HUES48 (cell line): ENCODE data around the gene TOPAZ1.
A peak's percentile ranks its signal among the peaks of the same experiment; 100 is the strongest.

Experiments used
- H3K27ac ChIP-seq: one replicate; pipeline ENCODE4 v1.7.0; 2013; ENCODE audit warnings: low read depth, low read length, inconsistent platforms
- H3K27me3 ChIP-seq: 2 replicates; pipeline ENCODE4 v1.6.1; 2013; ENCODE audit warnings: mild to moderate bottlenecking, low read length; ENCODE audit not compliant: control insufficient read depth, insufficient read depth
- H3K36me3 ChIP-seq: 2 replicates; pipeline ENCODE4 v1.6.1; 2013; ENCODE audit warnings: low read length; ENCODE audit not compliant: control insufficient read depth, insufficient read depth
- H3K4me1 ChIP-seq: 2 replicates; pipeline ENCODE4 v1.6.1; 2013; ENCODE audit warnings: mild to moderate bottlenecking, low read length; ENCODE audit not compliant: control insufficient read depth, insufficient read depth
- H3K4me3 ChIP-seq: 2 replicates; pipeline ENCODE4 v1.5.1; 2013; ENCODE audit warnings: mild to moderate bottlenecking, low read depth, low read length
- H3K9ac ChIP-seq: 2 replicates; pipeline ENCODE4 v1.6.1; 2013; ENCODE audit warnings: mild to moderate bottlenecking, low read depth, low read length, moderate library complexity
- H3K9me3 ChIP-seq: 2 replicates; pipeline ENCODE4 v1.6.1; 2013; ENCODE audit warnings: low read length; ENCODE audit not compliant: control insufficient read depth, insufficient read depth

The TOPAZ1 gene

DNA sequence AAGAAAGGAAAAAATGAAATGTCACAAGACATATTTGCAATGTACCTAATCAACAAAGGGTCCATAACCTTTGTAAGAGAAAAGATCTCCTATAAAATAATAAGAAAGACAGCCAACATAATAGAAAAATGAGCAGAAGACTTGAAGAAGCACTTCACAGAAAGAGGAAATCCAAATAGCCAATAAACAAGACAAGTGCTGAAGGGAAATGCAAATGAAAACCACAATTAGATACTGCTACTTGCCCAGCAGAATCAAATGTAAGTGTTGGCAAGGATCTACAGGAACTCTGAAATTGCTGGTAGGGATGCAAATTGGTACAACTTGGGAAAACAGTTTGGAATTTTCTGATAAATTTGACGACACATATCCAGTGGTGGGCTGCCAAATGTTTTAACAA is 15.1 kb upstream of the TOPAZ1 start:
- Histone ChIP-seq H3K27me3 (no peaks in the 10 kb centered on the region; the same call in 1 of the 2 replicates), H3K9ac (no peak overlapping the region), H3K27ac (no peak overlapping the region), H3K4me3 (no peak overlapping the region), H3K36me3 (no peaks in the 10 kb centered on the region), H3K9me3 (no peaks in the 10 kb centered on the region), H3K4me1 (no peaks in the 10 kb centered on the region)

DNA sequence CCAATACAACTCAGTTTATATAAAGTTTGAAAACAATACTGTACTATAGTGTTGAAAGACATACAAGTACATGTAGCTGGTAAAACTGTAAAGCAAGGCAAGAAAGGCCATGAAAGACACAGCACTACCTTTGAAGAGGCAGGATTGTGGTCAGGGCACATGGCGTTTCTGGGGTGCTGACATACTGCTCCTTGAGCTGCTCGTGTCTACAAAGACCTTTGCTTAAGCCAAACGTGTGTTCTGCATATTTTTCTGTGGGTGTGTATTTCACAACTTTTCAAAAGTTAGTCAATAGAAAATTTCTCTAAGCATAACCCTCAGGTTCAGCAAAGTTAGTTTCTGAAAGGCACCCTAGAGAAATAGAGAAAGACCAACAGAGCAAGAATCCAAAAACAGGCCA is 14.1 kb upstream of the TOPAZ1 start:
- Histone ChIP-seq H3K9ac (no peak overlapping the region), H3K27me3 (no peaks in the 10 kb centered on the region), H3K36me3 (no peaks in the 10 kb centered on the region), H3K9me3 (no peaks in the 10 kb centered on the region), H3K27ac (no peak overlapping the region), H3K4me1 (no peaks in the 10 kb centered on the region), H3K4me3 (no peak overlapping the region)

DNA sequence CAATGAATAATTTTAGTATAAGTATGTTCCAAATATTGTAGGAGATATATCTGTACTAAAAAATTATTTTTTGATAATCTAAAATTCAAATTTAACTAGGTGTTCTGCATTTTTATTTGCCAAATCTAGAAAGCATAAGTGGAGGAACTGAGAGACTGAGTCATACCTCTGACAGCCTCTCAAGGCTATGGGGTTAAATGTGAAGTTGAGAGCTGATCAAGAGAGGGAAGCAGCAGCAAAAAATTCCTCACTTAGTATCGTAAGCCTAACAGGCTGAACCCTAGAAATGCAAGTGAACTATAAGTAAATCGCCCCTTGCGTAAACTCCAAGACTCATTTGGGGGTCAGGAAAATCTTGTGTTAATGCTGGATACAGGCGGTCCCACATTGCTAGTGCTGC is 12.8 kb upstream of the TOPAZ1 start:
- H3K27me3 ChIP-seq = no peaks in the 10 kb centered on the region
- no peaks in the 10 kb centered on the region for H3K9me3 ChIP-seq
- H3K4me1 ChIP-seq = no peaks in the 10 kb centered on the region
- H3K4me3 ChIP-seq = no peak overlapping the region
- H3K36me3 ChIP-seq = no peaks in the 10 kb centered on the region
- no peak overlapping the region for H3K9ac ChIP-seq
- H3K27ac ChIP-seq = no peak overlapping the region

DNA sequence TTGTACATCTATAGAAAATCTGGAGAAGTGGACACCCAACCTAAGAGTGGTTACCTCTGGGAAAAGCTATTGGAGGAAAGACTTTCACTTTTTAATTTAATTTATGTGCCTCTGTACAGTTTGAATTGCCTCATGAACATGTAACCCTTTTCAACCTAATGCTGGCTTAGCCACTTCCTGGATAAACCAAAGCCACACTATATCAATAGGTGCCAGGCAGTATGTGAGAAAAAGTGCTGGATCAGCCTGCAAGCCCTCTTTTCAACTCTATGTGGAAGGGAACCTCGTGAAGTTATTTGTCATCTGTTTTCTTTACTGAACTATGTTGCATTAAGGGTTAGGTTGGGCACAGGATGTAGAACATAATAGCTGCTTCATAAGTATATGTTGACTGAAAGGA is 9.3 kb upstream of the TOPAZ1 start:
- no peak overlapping the region for H3K9ac ChIP-seq
- H3K36me3 ChIP-seq = no peaks in the 10 kb centered on the region
- no peak overlapping the region for H3K4me3 ChIP-seq
- no peak overlapping the region for H3K27ac ChIP-seq
- H3K27me3 ChIP-seq = no peaks in the 10 kb centered on the region
- H3K4me1 ChIP-seq = no peaks in the 10 kb centered on the region
- H3K9me3 ChIP-seq = no peaks in the 10 kb centered on the region

DNA sequence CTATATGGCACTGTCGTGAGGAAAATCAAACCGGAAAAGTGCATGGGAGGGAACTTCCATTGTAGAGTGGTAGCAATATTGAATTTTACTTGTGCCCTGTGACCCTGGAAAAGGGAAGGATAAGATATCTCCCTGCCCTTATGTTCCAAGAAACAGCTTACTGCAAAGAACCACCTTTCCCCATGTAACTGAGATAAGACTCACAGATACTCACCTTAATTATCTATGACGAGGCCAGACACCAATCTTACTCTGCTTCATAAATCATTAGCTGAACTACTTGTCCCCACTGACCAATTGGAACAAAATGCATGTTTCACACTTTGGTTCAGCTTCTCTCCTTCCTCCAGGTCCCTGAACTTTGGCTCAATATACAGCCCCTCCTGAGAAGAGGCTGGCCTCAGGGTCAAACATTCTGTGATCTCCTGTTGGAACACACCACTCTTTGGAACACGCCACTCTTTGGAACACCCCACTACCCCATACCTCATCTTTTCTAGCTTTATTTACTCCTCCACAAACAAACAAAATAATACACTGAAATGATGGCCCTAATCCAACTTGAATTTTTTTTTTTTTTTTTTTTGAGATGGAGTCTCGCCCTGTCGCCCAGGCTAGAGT is 6.9 kb upstream of the TOPAZ1 start:
- H3K36me3 ChIP-seq = no peaks in the 10 kb centered on the region
- H3K9me3 ChIP-seq = no peaks in the 10 kb centered on the region
- no peaks in the 10 kb centered on the region for H3K4me1 ChIP-seq
- no peak overlapping the region for H3K4me3 ChIP-seq
- no peak overlapping the region for H3K9ac ChIP-seq
- H3K27me3 ChIP-seq = no peaks in the 10 kb centered on the region
- no peak overlapping the region for H3K27ac ChIP-seq

DNA sequence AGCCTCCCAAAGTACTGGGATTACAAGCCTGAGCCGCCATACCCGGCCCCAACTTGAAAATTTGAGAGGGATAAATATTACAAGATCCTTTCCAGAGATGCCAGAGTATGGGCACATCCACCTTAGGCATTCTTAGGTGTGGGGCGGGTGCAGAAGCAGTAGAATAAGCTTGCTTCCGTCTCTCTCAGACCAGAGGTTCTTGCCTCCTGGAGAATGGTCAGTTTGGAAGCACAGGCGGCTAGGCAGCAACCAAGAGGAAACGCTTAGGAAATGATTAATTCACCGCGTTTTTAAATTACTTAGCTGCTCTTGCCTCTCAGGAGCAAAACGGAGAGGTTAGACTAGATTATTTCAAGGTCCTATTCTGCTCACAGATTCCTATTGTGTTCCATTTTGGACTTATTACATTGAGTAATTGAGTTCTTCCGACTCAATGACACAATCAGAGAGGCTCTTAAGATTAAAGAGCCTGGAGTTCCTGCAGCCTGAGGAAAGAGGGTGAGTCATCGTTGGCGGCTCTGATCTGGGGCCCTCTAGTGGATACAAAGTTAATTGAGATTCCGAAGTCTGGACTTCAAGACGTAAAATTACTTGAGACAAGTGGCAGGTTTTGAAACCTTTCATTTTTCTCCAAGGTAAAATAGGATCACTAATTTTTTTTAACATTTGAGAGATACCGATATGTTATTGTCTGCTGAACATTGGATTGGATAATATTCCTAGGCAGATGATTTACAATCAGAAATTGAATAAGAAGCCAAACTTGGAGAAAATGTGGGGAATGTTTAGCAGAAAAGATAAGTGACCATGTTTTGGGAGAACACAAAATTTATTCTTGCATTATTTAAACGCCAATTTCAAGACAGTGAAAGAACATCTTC is 5.8 kb upstream of the TOPAZ1 start:
- H3K27me3 ChIP-seq = no peaks in the 10 kb centered on the region
- no peaks in the 10 kb centered on the region for H3K9me3 ChIP-seq
- H3K9ac ChIP-seq = no peak overlapping the region
- H3K36me3 ChIP-seq = no peaks in the 10 kb centered on the region
- H3K4me1 ChIP-seq = no peaks in the 10 kb centered on the region
- H3K27ac ChIP-seq = peak overlapping the region; percentile 53
- peak overlapping the region; percentile 33; the same call in 1 of the 2 replicates for H3K4me3 ChIP-seq

DNA sequence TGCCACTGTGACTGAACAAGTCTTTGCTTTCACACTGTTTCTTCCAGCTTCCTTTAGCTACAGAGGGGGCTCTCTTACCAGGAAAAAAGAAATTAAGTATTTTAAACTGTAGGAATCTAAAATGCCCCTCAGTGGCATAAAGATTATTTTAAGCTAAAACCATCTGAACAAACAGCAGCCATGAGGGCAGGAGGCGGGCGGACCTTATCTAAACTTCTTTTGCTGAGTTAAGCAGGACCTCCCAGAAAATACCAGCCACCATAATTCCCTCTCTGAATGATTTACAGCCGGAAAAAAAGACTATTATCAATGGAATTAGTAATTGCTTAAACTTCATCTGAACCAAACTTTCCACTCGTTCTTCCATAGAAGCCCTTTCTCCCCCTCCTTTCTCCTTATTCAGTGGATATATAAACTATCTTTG is 5.2 kb upstream of the TOPAZ1 start:
- no peak overlapping the region for H3K4me3 ChIP-seq
- no peaks in the 10 kb centered on the region for H3K27me3 ChIP-seq
- no peaks in the 10 kb centered on the region for H3K4me1 ChIP-seq
- no peak overlapping the region for H3K9ac ChIP-seq
- H3K36me3 ChIP-seq = no peaks in the 10 kb centered on the region
- H3K27ac ChIP-seq = peak overlapping the region; percentile 34
- no peaks in the 10 kb centered on the region for H3K9me3 ChIP-seq

DNA sequence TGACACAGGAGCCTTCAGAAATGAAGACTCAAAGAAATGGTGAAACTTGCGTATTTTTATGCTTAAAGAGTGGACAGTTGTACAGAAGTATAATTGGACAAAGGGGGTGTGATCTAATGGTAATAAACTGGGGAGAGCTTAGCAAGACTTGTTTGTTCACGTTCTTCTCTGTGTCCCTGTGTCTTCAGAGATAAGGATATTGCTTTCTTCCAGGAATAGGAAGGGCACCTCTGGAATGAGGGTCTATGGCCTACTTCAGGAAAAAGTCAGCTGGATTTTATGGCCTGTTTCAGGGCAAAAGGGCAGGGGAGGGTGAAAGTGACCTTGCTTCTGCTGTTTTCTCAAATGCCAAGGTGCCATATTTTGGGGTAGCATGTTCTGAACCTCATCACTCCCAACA is 4.5 kb upstream of the TOPAZ1 start:
- Histone ChIP-seq H3K36me3 (no peaks in the 10 kb centered on the region), H3K27me3 (no peaks in the 10 kb centered on the region), H3K9me3 (no peaks in the 10 kb centered on the region), H3K9ac (no peak overlapping the region), H3K4me3 (no peak overlapping the region), H3K4me1 (no peaks in the 10 kb centered on the region), H3K27ac (no peak overlapping the region)

DNA sequence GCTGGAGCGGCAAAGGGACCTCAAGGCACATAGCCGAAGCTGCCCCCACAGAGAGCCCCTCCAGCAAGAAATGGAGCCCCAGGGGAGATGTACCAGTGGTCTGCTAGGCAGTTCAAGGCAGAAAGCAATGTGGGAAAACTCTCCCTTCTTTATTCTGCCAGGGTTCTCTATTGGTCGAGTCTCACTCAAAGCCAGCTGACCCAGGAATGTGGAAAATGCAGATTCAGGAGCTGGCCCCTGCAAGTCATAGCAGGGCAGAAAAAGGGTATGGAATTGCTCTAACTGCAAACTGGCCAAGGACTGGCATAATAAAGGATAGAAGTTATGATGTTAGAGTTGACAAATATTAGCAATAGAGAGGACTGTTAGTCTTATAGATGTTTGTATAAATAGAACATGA is 4.0 kb upstream of the TOPAZ1 start:
- no peak overlapping the region for H3K27ac ChIP-seq
- no peaks in the 10 kb centered on the region for H3K9me3 ChIP-seq
- no peak overlapping the region for H3K9ac ChIP-seq
- no peaks in the 10 kb centered on the region for H3K27me3 ChIP-seq
- H3K4me3 ChIP-seq = no peak overlapping the region
- H3K36me3 ChIP-seq = no peaks in the 10 kb centered on the region
- H3K4me1 ChIP-seq = no peaks in the 10 kb centered on the region

DNA sequence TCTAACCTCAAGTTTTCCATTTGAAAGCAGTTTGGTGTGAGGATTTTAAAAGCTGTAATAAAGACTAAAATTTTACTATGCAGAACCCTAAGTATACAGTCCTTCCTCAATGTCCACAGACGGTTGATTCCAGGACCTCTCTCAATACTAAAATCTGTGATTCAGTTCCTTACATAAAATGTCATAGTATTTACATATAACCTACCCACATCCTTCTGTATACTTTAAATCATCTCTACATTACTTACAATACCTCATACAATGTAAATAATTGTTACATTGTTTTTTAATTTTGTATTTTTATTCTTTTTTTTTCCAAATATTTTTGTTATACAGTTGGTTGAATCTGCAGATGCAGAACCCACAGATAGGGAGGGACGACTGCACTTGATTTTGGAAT is 2.8 kb upstream of the TOPAZ1 start:
- no peak overlapping the region for H3K9ac ChIP-seq
- H3K4me1 ChIP-seq = no peaks in the 10 kb centered on the region
- no peaks in the 10 kb centered on the region for H3K27me3 ChIP-seq
- H3K27ac ChIP-seq = no peak overlapping the region
- H3K9me3 ChIP-seq = no peaks in the 10 kb centered on the region
- no peaks in the 10 kb centered on the region for H3K36me3 ChIP-seq
- H3K4me3 ChIP-seq = no peak overlapping the region

DNA sequence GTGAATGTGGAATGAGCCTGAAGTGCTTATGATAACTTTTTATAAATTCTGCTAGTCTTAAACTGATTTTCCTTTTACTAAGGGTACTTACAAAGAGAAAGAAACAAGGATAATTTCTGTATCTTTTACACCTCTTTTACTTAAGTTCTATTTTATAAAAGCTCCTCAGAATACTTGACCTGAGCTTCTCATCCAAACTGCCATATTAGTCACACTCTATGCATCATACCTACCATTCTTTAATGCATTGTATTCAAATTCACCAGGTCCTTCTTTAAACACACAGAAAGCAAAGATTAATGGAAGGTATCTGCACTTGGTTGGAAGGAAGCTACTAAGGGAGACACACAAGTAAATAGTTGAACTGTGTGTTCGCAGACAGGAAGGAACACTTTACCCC is 1.6 kb upstream of the TOPAZ1 start:
- Histone ChIP-seq H3K9me3 (no peaks in the 10 kb centered on the region), H3K4me1 (no peaks in the 10 kb centered on the region), H3K9ac (no peak overlapping the region), H3K27me3 (no peaks in the 10 kb centered on the region), H3K4me3 (no peak overlapping the region), H3K36me3 (no peaks in the 10 kb centered on the region), H3K27ac (no peak overlapping the region)
